ENCODE data around the gene MTUS2. TPM values are rescaled to one million over a fixed set of nuclear protein-coding genes. Genes with fewer than 3 reads are reported as not detected.

Gene MTUS2
- total and polyA plus RNA-seq, 2 experiments from 2014 or later = 0.27 to 0.38 TPM

DNA sequence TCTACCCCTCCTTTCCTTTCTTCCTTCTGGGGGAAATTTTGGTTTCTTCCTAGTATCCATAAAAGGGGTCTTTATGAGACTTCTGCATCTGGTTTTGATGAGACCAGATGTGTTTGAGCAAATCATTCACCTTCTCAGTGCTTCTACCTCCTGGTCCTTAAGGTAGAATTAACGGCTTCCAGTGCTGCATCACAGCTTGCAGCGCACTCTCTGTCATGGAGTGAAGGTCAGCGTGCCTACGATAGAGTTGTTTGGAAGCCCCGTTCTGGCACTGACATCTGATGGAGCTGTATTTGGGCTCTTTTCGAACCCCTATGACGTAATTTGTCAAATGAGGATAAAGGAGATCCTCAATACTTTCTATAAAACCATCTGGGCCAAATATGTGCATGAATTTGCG is 164.2 kb downstream of the MTUS2 start:
- H3K27me3 Mint-ChIP-seq (ENCODE audit: insufficient read depth, low read depth, poor library complexity) = peaks cover 3% of the 10 kb centered on the region

More for the DNA sequence above, 164.2 kb downstream of the MTUS2 start:
- no peak overlapping the region for H3K4me3 ChIP-seq
- H3F3A ChIP-seq (replicated peaks; ENCODE audit: low read depth) = no peaks in the 10 kb centered on the region
- no peaks in the 10 kb centered on the region for H3K36me3 ChIP-seq (ENCODE audit: insufficient read depth)
- no peaks in the 10 kb centered on the region for H3K27me3 ChIP-seq (ENCODE audit: insufficient read depth)
- Mint-ChIP-seq H3K9me3 (no peaks in the 10 kb centered on the region), H3K36me3 (ENCODE audit: low read depth) (no peaks in the 10 kb centered on the region), H3K4me3 (no peak overlapping the region), H3K4me1 (0 out of 3 replicates have a peak, but pooled peaks cover 3% of the 10 kb centered on the region), H3K27ac (no peak overlapping the region)
- no peak overlapping the region for H2AFZ ChIP-seq
- no peaks in the 10 kb centered on the region for H3K4me1 ChIP-seq (ENCODE audit: insufficient read depth)
- no peaks in the 10 kb centered on the region for H4K20me1 ChIP-seq (replicated peaks; ENCODE audit: insufficient read depth)
- no peak for ATAC-seq
- no peak for DNase-seq (ENCODE audit: low spot score)
- H3K4me2 ChIP-seq = no peak overlapping the region
- H3K9me2 ChIP-seq (ENCODE audit: insufficient read depth) = no peaks in the 10 kb centered on the region
- TF ChIP-seq EZH2phosphoT487 (IDR thresholded peaks at IDR 0.05; ENCODE audit: unreplicated experiment) (no peak), JUNB (IDR thresholded peaks at IDR 0.05; ENCODE audit: unreplicated experiment) (no peak), EZH2 (IDR thresholded peaks at IDR 0.05; ENCODE audit: low read depth, unreplicated experiment) (no peak), ZNF114 (CRISPR knock-in tag; IDR thresholded peaks at IDR 0.05) (no peak), POLR2AphosphoS5 (IDR thresholded peaks at IDR 0.05; ENCODE audit: low read depth) (no peak), ETS1 (IDR thresholded peaks at IDR 0.05) (no peak), CREB1 (CRISPR knock-in tag; IDR thresholded peaks at IDR 0.05; ENCODE audit: low read depth) (no peak), STAT1 (IDR thresholded peaks at IDR 0.05; ENCODE audit: unreplicated experiment) (no peak), NANOG (IDR thresholded peaks at IDR 0.05; ENCODE audit: borderline replicate concordance) (no peak), ZNF462 (CRISPR knock-in tag; IDR thresholded peaks at IDR 0.05) (no peak), ZNF331 (CRISPR knock-in tag; IDR thresholded peaks at IDR 0.05; ENCODE audit: low read depth) (no peak)
- TF ChIP-seq, protein P1, sequence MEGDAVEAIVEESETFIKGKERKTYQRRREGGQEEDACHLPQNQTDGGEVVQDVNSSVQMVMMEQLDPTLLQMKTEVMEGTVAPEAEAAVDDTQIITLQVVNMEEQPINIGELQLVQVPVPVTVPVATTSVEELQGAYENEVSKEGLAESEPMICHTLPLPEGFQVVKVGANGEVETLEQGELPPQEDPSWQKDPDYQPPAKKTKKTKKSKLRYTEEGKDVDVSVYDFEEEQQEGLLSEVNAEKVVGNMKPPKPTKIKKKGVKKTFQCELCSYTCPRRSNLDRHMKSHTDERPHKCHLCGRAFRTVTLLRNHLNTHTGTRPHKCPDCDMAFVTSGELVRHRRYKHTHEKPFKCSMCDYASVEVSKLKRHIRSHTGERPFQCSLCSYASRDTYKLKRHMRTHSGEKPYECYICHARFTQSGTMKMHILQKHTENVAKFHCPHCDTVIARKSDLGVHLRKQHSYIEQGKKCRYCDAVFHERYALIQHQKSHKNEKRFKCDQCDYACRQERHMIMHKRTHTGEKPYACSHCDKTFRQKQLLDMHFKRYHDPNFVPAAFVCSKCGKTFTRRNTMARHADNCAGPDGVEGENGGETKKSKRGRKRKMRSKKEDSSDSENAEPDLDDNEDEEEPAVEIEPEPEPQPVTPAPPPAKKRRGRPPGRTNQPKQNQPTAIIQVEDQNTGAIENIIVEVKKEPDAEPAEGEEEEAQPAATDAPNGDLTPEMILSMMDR (conservative IDR thresholded peaks at IDR 0.05; ENCODE audit: low read depth in 2 of 2) = no peak
- TF ChIP-seq, protein P2, sequence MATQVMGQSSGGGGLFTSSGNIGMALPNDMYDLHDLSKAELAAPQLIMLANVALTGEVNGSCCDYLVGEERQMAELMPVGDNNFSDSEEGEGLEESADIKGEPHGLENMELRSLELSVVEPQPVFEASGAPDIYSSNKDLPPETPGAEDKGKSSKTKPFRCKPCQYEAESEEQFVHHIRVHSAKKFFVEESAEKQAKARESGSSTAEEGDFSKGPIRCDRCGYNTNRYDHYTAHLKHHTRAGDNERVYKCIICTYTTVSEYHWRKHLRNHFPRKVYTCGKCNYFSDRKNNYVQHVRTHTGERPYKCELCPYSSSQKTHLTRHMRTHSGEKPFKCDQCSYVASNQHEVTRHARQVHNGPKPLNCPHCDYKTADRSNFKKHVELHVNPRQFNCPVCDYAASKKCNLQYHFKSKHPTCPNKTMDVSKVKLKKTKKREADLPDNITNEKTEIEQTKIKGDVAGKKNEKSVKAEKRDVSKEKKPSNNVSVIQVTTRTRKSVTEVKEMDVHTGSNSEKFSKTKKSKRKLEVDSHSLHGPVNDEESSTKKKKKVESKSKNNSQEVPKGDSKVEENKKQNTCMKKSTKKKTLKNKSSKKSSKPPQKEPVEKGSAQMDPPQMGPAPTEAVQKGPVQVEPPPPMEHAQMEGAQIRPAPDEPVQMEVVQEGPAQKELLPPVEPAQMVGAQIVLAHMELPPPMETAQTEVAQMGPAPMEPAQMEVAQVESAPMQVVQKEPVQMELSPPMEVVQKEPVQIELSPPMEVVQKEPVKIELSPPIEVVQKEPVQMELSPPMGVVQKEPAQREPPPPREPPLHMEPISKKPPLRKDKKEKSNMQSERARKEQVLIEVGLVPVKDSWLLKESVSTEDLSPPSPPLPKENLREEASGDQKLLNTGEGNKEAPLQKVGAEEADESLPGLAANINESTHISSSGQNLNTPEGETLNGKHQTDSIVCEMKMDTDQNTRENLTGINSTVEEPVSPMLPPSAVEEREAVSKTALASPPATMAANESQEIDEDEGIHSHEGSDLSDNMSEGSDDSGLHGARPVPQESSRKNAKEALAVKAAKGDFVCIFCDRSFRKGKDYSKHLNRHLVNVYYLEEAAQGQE (IDR thresholded peaks at IDR 0.05; ENCODE audit: unreplicated experiment) = no peak
- no peaks in the 10 kb centered on the region for H3K79me2 ChIP-seq (replicated peaks; ENCODE audit: insufficient read depth)
- H3K27ac ChIP-seq (ENCODE audit: low read depth) = no peak overlapping the region
